GM18505 (cell line): ENCODE measurements around the gene C19orf25.
"Not testable (repeated sequence)": the region's sequence is repeated elsewhere in the genome, so short reads cannot be mapped to it uniquely, and the experiment has no call there.

Experiments used
- ATAC-seq: cut with Tn5 transposase; IDR thresholded peaks from one replicate; pipeline ENCODE4 v1.9.1; 2021; ENCODE audit not compliant: unreplicated experiment
- POLR2A ChIP-seq: IDR thresholded peaks from 4 replicates; pipeline ENCODE4 v1.6.1; 2011; ENCODE audit warnings: borderline replicate concordance; ENCODE audit not compliant: insufficient read depth, insufficient read length; ENCODE audit errors: extremely low read depth

C19orf25 gene

GRCh38 chr19:1507763-1508506 is 28.9 kb upstream of the C19orf25 start:
- no peak for ATAC-seq
- no peak for TF ChIP-seq POLR2A

- no peak for ATAC-seq
- no peak for TF ChIP-seq POLR2A
Measured at GRCh38 chr19:1507192-1507660, 28.2 kb upstream of the C19orf25 start.

- no peak for TF ChIP-seq POLR2A
- ATAC-seq: no peak
Measured at GRCh38 chr19:1505991-1506881, 27.2 kb upstream of the C19orf25 start.

GRCh38 chr19:1505012-1505411 is 26.0 kb upstream of the C19orf25 start:
- no peak for ATAC-seq
- no peak for TF ChIP-seq POLR2A

GRCh38 chr19:1503925-1504773 is 25.1 kb upstream of the C19orf25 start:
- TF ChIP-seq POLR2A: no peak
- no peak for ATAC-seq

GRCh38 chr19:1503089-1503924 is 24.3 kb upstream of the C19orf25 start:
- TF ChIP-seq POLR2A: no peak
- ATAC-seq: no peak

- ATAC-seq: no peak
- TF ChIP-seq POLR2A: no peak
Measured at GRCh38 chr19:1502433-1503088, 23.5 kb upstream of the C19orf25 start.

GRCh38 chr19:1501200-1501595 is 22.2 kb upstream of the C19orf25 start:
- ATAC-seq: no peak
- TF ChIP-seq POLR2A: no peak

GRCh38 chr19:1499231-1499630 is 20.2 kb upstream of the C19orf25 start:
- not testable (repeated sequence) for ATAC-seq

- TF ChIP-seq POLR2A: no peak
- no peak for ATAC-seq
Measured at GRCh38 chr19:1497578-1498235, 18.7 kb upstream of the C19orf25 start.

GRCh38 chr19:1496714-1497577 is 17.9 kb upstream of the C19orf25 start:
- no peak for ATAC-seq
- TF ChIP-seq POLR2A: no peak
